NT2/D1 (cell line): Measurements from ENCODE around the gene SLC6A17.

Source experiments
- YY1 ChIP-seq: IDR thresholded peaks from 2 replicates; pipeline ENCODE4 v1.6.1; 2011; ENCODE audit not compliant: insufficient read length, insufficient read depth
- ZNF274 ChIP-seq: IDR thresholded peaks from 2 replicates; pipeline ENCODE4 v1.6.1; 2011; ENCODE audit warnings: mild to moderate bottlenecking, low read depth, low read length

GRCh38 chr1:110200190-110200589 lies 49.9 kb downstream of the SLC6A17 start:
- TF ChIP-seq ZNF274 (no peak), YY1 (no peak)
